WTC11 (cell line): Measurements from ENCODE around the gene BTBD8.
"Not testable (repeated sequence)": the region's sequence is repeated elsewhere in the genome, so short reads cannot be mapped to it uniquely, and the experiment has no call there.

Experiments used
- CREM ChIP-seq: sonication (generic); formaldehyde crosslinking; IDR thresholded peaks from 2 replicates; pipeline ENCODE4 v1.8.1; 2022; ENCODE audit warnings: mild to moderate bottlenecking, missing genetic modification reagents, moderate library complexity
- CTCF ChIP-seq: fragments of 200-600 bp; IDR thresholded peaks from 2 replicates; pipeline ENCODE4 v1.8.0; 2022; ENCODE audit warnings: antibody characterized with exemption
- ESRRA ChIP-seq: sonication (generic); formaldehyde crosslinking; IDR thresholded peaks from 2 replicates; pipeline ENCODE4 v1.8.1; 2022; ENCODE audit warnings: mild to moderate bottlenecking, missing genetic modification reagents, borderline replicate concordance
- GTF2I ChIP-seq: fragments of 250-450 bp; sonication (Bioruptor Pico); conservative IDR thresholded peaks from 2 replicates; pipeline ENCODE4 v1.4.0; 2021; ENCODE audit warnings: mild to moderate bottlenecking
- IRF1 ChIP-seq: sonication (generic); formaldehyde crosslinking; IDR thresholded peaks from 2 replicates; pipeline ENCODE4 v1.8.0; 2023; ENCODE audit warnings: missing genetic modification reagents
- MAX ChIP-seq: sonication (generic); formaldehyde crosslinking; IDR thresholded peaks from 2 replicates; pipeline ENCODE4 v1.8.0; 2022; ENCODE audit warnings: mild to moderate bottlenecking, missing genetic modification reagents
- MLX ChIP-seq: sonication (generic); formaldehyde crosslinking; IDR thresholded peaks from 2 replicates; pipeline ENCODE4 v1.8.1; 2023; ENCODE audit warnings: mild to moderate bottlenecking, missing genetic modification reagents, moderate library complexity
- PRDM15 ChIP-seq: sonication (generic); formaldehyde crosslinking; IDR thresholded peaks from 2 replicates; pipeline ENCODE4 v1.8.0; 2022; ENCODE audit warnings: missing genetic modification reagents
- SP1 ChIP-seq: sonication (generic); formaldehyde crosslinking; conservative IDR thresholded peaks from 2 replicates; pipeline ENCODE4 v1.8.1; 2022; ENCODE audit warnings: missing genetic modification reagents
- TCF7 ChIP-seq: sonication (generic); formaldehyde crosslinking; IDR thresholded peaks from 2 replicates; pipeline ENCODE4 v1.8.0; 2022; ENCODE audit warnings: mild to moderate bottlenecking, low read depth, missing genetic modification reagents, moderate library complexity
- ZNF121 ChIP-seq: sonication (generic); formaldehyde crosslinking; IDR thresholded peaks from 2 replicates; pipeline ENCODE4 v1.8.0; 2023; ENCODE audit warnings: missing genetic modification reagents
- ZNF263 ChIP-seq: sonication (generic); formaldehyde crosslinking; IDR thresholded peaks from 2 replicates; pipeline ENCODE4 v1.8.1; 2022; ENCODE audit warnings: low read depth, mild to moderate bottlenecking, moderate library complexity, missing genetic modification reagents

- not testable (repeated sequence) for TF ChIP-seq ZNF121 (CRISPR knock-in tag); MAX; CTCF; GTF2I (CRISPR knock-in tag); CREM; TCF7 (CRISPR knock-in tag); ZNF263 (CRISPR knock-in tag); ESRRA (CRISPR knock-in tag); SP1 (CRISPR knock-in tag); PRDM15 (CRISPR knock-in tag); MLX; IRF1 (CRISPR knock-in tag)
These were observed 5.7 kb upstream of the BTBD8 start for GRCh38 chr1:92074446-92074845.
